Activated CD8-positive, alpha-beta memory T cell treated with anti-CD3 and anti-CD28 coated beads, Interleukin-2, amount 10 ng/mL, durations not matched to agents 7 days and 5 days (primary cell): ENCODE results near the gene TP53I13. TPM values are rescaled to one million over a fixed set of nuclear protein-coding genes. Genes with fewer than 3 reads are reported as not detected.

Experiments used
- ATAC-seq: fragments of 150-1000 bp; cut with Tn5 transposase; one replicate; pipeline ENCODE4 v1.10.0; 2021; ENCODE audit warnings: moderate library complexity
- CTCF ChIA-PET: fragments of 350-600 bp; sonication (Branson Sonifier 250); formaldehyde crosslinking; loops from one replicate; lab custom pipeline; 2021; ENCODE audit warnings: antibody characterized with exemption; lab: Charles Lee
- DNase-seq: peaks from one replicate; pipeline ENCODE4 v3.0.0-alpha.2; 2020
- H3K27ac Mint-ChIP-seq: one replicate; pipeline ENCODE4 v1.8.0; 2021; ENCODE audit warnings: mild to moderate bottlenecking, mixed read lengths
- H3K27me3 Mint-ChIP-seq: one replicate; pipeline ENCODE4 v1.8.0; 2021; ENCODE audit warnings: mixed read lengths
- H3K36me3 Mint-ChIP-seq: one replicate; pipeline ENCODE4 v1.8.0; 2021; ENCODE audit warnings: mild to moderate bottlenecking, mixed read lengths
- H3K4me1 Mint-ChIP-seq: one replicate; pipeline ENCODE4 v1.8.0; 2021; ENCODE audit warnings: mixed read lengths
- H3K4me3 Mint-ChIP-seq: one replicate; pipeline ENCODE4 v1.8.0; 2021; ENCODE audit warnings: mild to moderate bottlenecking, moderate library complexity, mixed read lengths
- H3K9me3 Mint-ChIP-seq: one replicate; pipeline ENCODE4 v1.8.0; 2022; ENCODE audit warnings: low read depth, mixed read lengths
- total RNA-seq, 2 experiments: library from RNA; stranded (reverse); gene quantifications; one replicate each; pipeline ENCODE4 v1.2.3, GENCODE V29; 2021

Gene TP53I13
- total RNA-seq, 2 experiments from 2014 or later: 97.0 to 131 TPM

DNA sequence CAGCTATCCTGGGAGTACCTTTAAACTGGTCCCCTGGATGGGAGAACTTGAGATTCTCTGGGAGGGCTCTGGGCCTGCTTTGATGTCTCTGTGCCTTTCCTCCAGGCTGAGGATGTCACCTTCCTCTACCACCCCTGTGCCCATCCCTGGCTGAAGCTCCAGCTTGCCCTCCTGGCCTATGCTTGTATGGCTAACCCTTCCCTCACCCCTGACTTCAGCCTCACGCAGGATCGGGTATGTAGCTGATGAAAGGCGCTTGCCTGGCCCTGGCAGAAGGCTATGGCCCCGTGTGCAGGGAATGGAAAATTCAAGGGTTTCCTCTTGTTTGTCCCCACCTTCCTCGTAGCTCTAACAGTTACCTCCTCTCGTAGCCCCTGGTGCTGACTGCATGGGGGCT lies 3.0 kb downstream of the TP53I13 start:
- peaks cover 10% of the 10 kb centered on the region for H3K4me1 Mint-ChIP-seq
- H3K27me3 Mint-ChIP-seq: no peaks in the 10 kb centered on the region
- CTCF ChIA-PET: interaction anchor here (0.6 to 24.4 kb wide), 5 partner anchors 10 to 201 kb away, joined by 4 to 458 read pairs (median 13); partner anchors contain the start of genes ANKRD13B and CORO6
- no peak for ATAC-seq
- no peaks in the 10 kb centered on the region for H3K9me3 Mint-ChIP-seq
- no peak overlapping the region for H3K27ac Mint-ChIP-seq
- H3K4me3 Mint-ChIP-seq: no peak overlapping the region
- H3K36me3 Mint-ChIP-seq: peaks cover 10% of the 10 kb centered on the region
- DNase-seq: no peak

DNA sequence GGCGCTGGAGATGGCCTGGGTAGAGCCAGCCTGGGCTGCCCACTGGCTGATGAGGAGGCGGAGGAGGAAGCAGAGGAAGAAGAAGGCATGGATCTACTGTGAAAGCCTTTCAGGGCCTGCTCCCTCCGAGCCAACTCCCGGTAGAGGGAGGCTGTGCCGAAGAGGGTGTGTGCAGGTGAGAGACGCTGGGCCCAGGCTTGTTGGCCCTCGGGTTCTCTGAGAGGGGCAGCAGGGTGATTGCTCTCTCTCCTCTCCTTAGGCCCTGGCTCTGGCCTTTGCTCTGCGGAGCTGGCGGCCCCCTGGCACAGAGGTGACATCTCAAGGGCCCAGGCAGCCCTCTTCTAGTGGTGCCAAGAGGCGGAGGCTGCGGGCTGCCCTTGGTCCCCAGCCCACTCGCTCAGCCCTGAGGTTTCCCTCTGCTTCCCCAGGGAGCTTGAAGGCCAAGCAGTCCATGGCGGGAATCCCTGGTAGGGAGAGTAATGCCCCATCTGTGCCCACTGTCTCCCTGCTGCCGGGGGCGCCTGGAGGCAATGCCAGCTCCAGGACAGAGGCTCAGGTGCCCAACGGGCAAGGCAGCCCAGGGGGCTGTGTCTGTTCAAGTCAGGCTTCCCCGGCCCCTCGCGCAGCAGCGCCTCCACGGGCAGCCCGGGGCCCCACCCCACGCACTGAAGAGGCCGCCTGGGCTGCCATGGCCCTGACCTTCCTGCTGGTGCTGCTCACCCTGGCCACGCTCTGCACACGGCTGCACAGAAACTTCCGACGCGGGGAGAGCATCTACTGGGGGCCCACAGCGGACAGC lies 3.6 kb downstream of the TP53I13 start:
- H3K27ac Mint-ChIP-seq: no peak overlapping the region
- ATAC-seq: no peak
- peaks cover 10% of the 10 kb centered on the region for H3K4me1 Mint-ChIP-seq
- peaks cover 10% of the 10 kb centered on the region for H3K36me3 Mint-ChIP-seq
- CTCF ChIA-PET: interaction anchor here (0.6 to 24.4 kb wide), 9 partner anchors 10 to 202 kb away, joined by 3 to 458 read pairs (median 11); partner anchors contain the start of genes ANKRD13B and CORO6
- DNase-seq: no peak
- no peaks in the 10 kb centered on the region for H3K27me3 Mint-ChIP-seq
- H3K9me3 Mint-ChIP-seq: no peaks in the 10 kb centered on the region
- H3K4me3 Mint-ChIP-seq: no peak overlapping the region

DNA sequence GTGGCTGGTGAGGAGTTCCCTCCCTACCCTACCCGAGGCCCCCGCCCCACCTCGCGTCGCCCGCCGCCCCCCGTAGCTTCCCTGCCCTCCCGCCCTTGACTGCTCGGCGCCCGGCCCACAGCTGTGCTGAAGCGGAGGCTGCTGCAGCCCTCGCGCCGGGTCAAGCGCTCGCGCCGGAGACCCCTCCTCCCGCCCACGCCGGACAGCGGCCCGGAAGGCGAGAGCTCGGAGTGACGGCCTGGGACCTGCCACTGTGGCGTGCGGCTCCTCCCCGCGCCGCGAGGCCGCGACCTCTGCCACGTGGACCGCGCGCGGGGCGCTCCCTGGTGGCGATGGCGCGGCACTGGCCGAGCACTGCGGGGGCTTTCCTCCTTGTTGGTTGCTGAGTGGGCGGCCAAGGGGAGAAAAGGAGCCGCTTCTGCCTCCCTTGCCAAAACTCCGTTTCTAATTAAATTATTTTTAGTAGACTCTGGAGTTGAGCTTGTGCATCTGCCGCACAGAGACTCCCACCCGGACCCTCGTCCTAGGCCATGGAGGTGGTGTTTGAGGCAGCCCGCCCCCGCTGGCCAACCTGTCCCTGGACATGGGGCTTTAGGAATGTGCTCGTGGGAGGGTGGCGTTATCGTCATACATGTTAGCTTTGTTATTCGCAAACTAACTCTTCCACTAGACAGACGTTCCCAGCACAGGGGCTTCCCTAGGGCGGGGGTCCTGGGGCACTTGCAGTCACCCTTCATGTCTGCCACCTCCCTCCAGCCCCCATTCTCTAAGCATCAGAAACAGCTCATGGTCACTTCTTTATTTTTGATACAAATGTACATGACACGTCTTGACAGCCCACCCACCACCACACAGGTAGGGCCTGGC lies 4.4 kb downstream of the TP53I13 start:
- DNase-seq (peak; percentile 73), ATAC-seq (peak; percentile 43)
- CTCF ChIA-PET: interaction anchor here (0.9 to 24.4 kb wide), 9 partner anchors 9 to 433 kb away, joined by 3 to 458 read pairs (median 4); partner anchors contain the start of gene CORO6
- no peaks in the 10 kb centered on the region for H3K27me3 Mint-ChIP-seq
- H3K4me3 Mint-ChIP-seq: no peak overlapping the region
- no peaks in the 10 kb centered on the region for H3K9me3 Mint-ChIP-seq
- H3K4me1 Mint-ChIP-seq: peaks cover 10% of the 10 kb centered on the region
- H3K27ac Mint-ChIP-seq: no peak overlapping the region
- peaks cover 12% of the 10 kb centered on the region for H3K36me3 Mint-ChIP-seq

DNA sequence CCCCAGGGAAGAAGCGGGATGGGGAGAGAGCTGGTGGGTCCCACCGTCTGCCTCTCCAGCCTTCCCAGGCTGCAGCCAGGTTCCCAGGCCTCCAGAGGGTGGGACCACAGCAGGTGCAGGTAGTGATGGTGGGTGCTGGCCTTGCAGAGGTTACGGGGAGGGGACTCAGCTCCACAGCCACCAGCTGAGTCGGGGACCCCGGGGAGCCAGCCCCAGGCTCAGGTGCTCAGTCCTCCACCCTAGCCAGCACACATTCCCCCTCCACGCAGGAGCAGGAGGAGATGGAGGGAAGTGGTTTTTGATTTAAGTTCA lies 5.0 kb downstream of the TP53I13 start:
- H3K4me1 Mint-ChIP-seq: peaks cover 10% of the 10 kb centered on the region
- CTCF ChIA-PET: interaction anchor here (0.9 to 24.4 kb wide), 8 partner anchors 8 to 433 kb away, joined by 3 to 458 read pairs (median 8); partner anchors contain the start of gene CORO6
- DNase-seq (no peak), ATAC-seq (no peak)
- H3K4me3 Mint-ChIP-seq: no peak overlapping the region
- H3K36me3 Mint-ChIP-seq: peaks cover 12% of the 10 kb centered on the region
- H3K9me3 Mint-ChIP-seq: no peaks in the 10 kb centered on the region
- no peak overlapping the region for H3K27ac Mint-ChIP-seq
- no peaks in the 10 kb centered on the region for H3K27me3 Mint-ChIP-seq

DNA sequence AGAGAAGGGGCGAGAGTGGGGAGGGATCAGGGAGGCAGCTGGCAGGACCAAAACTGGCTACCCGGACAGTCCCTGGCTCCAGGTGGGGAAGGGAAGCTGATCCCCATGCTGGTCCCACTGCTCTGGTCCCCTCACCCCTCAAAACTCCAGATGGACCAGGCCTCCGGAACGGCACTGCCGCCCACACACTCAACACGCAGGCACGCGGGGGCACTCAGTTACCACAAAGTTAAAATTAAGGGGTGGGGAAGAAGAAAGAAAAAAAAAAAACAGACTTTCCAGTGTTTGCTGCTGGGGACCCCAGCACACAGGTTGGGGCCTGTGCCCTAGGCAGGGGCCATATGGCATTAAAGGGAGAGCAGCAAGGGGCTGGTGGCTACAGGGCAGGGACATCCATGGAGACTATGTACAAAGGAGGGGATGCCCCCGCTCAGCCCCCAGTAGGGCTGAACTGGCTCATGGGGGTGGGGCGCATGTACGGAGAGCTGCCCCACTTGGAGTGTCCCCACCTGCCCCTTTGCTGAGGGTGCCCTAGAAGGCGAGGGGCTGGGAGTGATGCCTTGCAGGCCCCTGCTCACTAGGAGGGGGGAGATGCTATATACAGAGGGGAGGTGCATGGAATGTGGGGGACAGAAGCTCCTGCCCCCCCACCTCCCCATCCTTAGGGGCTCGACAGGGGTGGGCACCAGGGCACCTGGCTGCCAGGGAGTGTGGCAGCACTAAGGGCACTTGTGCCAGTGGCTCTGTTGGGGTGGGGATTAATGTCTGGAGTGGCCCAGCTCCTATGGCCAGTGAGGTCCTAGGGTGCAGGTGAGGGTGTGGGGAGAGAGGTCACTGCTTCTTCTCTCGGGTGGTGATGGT lies 5.6 kb downstream of the TP53I13 start:
- CTCF ChIA-PET: interaction anchor here (1.1 to 24.4 kb wide), 9 partner anchors 8 to 434 kb away, joined by 3 to 458 read pairs (median 11); partner anchors contain the start of gene CORO6
- peaks cover 9% of the 10 kb centered on the region for H3K4me1 Mint-ChIP-seq
- H3K27me3 Mint-ChIP-seq: no peaks in the 10 kb centered on the region
- H3K36me3 Mint-ChIP-seq: peaks cover 13% of the 10 kb centered on the region
- DNase-seq (no peak), ATAC-seq (no peak)
- H3K4me3 Mint-ChIP-seq: no peak overlapping the region
- H3K27ac Mint-ChIP-seq: no peak overlapping the region
- no peaks in the 10 kb centered on the region for H3K9me3 Mint-ChIP-seq

DNA sequence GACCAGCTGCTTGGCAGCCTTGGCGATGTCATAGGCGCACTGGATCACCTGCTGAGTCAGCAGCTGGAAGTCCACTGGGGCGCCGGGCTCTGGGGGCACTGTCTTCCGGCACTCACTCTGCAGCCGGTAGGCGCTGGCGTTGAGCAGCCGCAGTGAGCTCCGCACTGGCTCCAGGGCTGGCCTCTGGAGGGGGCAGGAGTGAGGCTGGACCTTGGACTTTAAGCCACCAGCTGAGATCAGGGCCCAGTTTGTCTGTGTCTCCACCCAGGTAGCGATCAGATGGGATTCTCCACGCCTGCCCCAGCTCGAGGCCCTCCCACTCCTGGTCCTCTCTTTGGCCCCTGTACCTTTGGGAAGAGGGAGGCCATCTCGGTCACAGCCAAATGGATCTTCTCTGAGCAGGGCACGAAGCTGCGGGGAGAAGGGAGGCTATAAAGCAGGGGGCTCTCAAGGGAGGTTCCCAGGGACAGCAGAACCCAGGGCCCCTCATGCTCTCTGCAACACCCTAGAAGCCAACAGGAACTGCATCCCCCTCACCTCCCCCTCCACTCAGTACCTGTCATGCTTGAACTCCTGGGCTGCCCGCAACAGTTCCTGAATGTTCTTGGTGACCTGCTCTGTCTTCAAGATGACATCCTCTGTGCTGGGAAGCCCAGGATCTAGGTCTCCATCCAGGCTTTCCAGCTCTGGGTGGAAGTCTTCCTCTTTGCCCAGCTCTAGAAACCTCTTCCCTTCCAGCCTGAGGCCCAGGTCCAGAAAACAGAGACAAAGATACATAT lies 6.4 kb downstream of the TP53I13 start:
- DNase-seq: no peak
- Mint-ChIP-seq H3K9me3 (no peaks in the 10 kb centered on the region), H3K4me1 (peaks cover 5% of the 10 kb centered on the region), H3K27ac (peak overlapping the region; percentile 25), H3K4me3 (no peak overlapping the region), H3K27me3 (no peaks in the 10 kb centered on the region), H3K36me3 (peaks cover 17% of the 10 kb centered on the region)
- CTCF ChIA-PET: interaction anchor here (1.1 to 24.4 kb wide), 5 partner anchors 10 to 356 kb away, joined by 3 to 458 read pairs (median 11); partner anchors contain the start of gene CORO6
- ATAC-seq: no peak

DNA sequence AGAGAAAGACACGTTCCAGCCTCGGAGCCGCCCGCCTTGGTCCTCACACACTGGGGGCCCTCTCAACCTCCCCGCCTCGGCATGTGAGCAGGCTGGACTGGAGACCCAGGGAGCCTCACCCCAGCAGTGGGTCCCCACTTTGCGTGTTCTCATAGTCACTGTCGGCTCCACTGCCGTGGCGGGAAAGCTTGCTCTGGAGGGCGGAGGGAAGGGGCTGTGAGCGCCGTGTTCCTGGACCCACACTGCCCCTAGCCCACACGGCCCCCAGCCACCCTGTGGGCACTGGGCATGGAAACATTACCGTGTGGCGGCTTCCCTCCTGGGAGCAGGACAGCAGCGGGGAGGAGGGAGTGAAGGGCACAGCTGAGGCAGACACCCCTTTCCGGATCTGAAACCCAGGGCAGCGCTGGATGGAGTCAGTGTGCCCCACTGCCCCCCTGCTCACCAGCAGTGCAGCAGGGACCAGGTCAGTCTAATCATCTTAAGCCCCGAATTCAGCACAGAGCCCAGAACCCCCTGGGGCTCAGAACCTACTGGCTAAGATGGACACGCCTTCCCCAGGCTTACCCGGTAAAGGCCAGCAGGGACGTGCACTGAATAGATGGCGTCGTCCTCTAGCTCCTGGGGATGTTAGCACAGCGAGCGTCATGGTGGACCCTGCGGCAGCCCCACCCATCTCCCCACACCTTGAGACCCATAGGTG lies 7.2 kb downstream of the TP53I13 start:
- H3K36me3 Mint-ChIP-seq: peaks cover 19% of the 10 kb centered on the region

DNA sequence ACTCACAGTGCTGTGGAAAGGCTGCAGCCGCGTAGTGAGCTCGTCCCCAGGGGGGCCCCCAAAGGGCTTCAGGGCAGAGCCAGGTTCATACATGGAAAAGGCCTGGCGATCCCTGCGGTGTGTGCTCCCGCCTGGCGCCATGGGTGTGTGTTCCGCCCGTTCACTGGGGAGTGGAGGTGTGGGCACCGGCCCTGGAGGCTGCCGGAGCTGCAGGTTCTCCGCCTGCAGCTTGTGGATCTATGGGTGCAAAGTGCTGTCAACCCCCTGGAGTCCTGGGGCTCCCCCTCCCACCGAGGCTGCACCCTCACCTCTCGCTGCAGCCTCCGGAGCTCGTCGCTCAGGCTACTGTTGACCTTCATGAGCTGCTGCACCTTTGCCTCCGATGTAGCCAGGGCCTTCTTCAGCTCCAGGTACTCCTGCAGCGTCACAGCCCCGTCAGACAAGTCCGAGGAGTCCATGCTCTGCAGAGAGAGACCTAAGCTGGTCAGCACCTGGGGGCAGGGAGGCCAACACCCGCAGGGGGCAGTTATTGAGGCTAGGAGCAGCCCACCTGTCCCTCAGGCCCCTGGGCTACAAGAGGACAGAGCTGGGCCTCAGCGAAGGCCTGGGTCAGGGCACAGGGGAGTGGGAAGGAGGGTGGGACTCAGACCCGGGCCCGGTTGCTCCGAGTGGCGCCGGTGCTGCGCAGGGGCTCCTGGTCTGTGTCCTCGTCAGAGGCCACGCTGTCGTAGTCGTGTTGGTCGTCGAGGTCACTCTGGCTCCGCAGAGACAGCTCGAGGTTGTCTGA lies 7.9 kb downstream of the TP53I13 start:
- no peak overlapping the region for H3K4me3 Mint-ChIP-seq
- no peak overlapping the region for H3K27ac Mint-ChIP-seq
- no peak for ATAC-seq
- H3K27me3 Mint-ChIP-seq: no peaks in the 10 kb centered on the region
- no peaks in the 10 kb centered on the region for H3K9me3 Mint-ChIP-seq
- peaks cover 19% of the 10 kb centered on the region for H3K36me3 Mint-ChIP-seq
- H3K4me1 Mint-ChIP-seq: peaks cover 13% of the 10 kb centered on the region
- CTCF ChIA-PET: interaction anchor here (0.6 to 24.4 kb wide), 4 partner anchors 7 to 39 kb away, joined by 3 to 458 read pairs (median 87); partner anchors contain the start of genes ABHD15, ANKRD13B, CORO6 and TP53I13
- no peak for DNase-seq

More for the DNA sequence above, 7.2 kb downstream of the TP53I13 start:
- DNase-seq (no peak), ATAC-seq (no peak)
- no peaks in the 10 kb centered on the region for H3K27me3 Mint-ChIP-seq
- H3K9me3 Mint-ChIP-seq: no peaks in the 10 kb centered on the region
- H3K27ac Mint-ChIP-seq: peak overlapping the region; percentile 25
- peaks cover 9% of the 10 kb centered on the region for H3K4me1 Mint-ChIP-seq
- CTCF ChIA-PET: interaction anchor here (0.6 to 24.4 kb wide), 4 partner anchors 9 to 40 kb away, joined by 3 to 458 read pairs (median 8); partner anchors contain the start of genes ABHD15 and CORO6
- H3K4me3 Mint-ChIP-seq: no peak overlapping the region

DNA sequence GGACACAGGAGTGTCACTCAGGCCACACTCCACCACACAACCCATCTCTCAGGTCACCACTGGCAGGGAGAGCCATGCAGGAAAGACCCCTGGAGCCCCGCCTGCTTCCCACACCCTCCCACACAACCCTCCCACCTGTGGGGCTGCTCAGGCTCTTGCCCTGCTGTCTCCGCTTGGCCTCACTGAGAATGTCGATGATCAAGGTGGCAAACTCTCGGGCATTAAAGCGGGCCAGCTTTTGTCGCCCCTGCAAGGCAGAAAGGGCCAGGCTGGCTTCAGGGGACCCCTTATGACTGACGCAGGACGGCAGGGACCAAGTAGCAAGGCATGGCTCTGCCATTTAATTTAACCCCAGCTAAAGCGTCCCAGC lies 8.5 kb downstream of the TP53I13 start:
- Mint-ChIP-seq H3K36me3 (peaks cover 19% of the 10 kb centered on the region), H3K27ac (no peak overlapping the region), H3K4me3 (no peak overlapping the region), H3K27me3 (no peaks in the 10 kb centered on the region), H3K9me3 (no peaks in the 10 kb centered on the region), H3K4me1 (peaks cover 11% of the 10 kb centered on the region)
- DNase-seq (no peak), ATAC-seq (no peak)
- CTCF ChIA-PET: interaction anchor here (8.3 to 24.4 kb wide), 3 partner anchors 7 to 39 kb away, joined by 80 to 458 read pairs (median 94); partner anchors contain the start of genes ABHD15, ANKRD13B, CORO6 and TP53I13

DNA sequence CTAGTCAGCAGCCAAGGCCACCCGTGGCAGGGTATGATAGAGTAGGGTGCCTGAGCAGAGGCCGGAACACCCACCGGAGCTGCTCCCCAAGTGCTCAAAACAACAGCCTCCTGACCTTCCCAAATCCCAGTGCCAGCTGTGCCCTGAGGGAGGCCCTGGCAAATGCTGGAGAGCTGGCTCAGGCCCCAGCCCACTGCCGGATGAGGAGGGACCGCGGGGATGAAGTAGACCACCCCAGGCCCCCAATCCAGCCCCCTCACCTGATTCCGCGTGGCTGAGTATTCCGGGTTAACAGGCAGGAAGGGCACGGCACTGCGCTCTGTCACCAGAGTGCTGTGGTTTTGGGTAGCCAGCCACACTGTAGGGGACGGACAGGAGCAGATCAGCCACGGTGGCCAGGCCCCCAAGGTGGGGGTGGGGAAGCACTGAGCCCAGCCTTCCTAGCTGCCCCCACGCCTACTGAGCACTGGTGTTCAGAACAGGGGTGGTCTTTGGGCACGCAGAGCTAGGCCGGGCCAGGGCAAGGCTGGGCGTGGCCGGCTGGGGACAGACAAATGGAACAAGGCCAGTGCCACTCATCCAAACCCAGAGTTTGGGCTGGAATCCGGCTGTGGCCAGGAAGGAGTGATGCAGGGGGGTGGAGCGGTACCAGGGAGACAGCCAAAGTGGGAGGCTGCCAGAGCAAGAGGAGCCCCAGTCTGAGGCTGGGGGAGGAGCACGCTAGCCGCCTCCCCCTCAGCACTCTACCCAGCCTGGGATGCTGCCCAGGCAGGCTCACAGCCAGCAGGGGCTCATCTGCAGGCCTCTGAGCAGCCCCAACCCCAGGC lies 9.1 kb downstream of the TP53I13 start:
- no peak overlapping the region for H3K4me3 Mint-ChIP-seq
- no peaks in the 10 kb centered on the region for H3K9me3 Mint-ChIP-seq
- peaks cover 19% of the 10 kb centered on the region for H3K36me3 Mint-ChIP-seq
- H3K27ac Mint-ChIP-seq: no peak overlapping the region
- ATAC-seq: no peak
- H3K4me1 Mint-ChIP-seq: peaks cover 11% of the 10 kb centered on the region
- CTCF ChIA-PET: interaction anchor here (1.2 to 24.4 kb wide), 4 partner anchors 8 to 38 kb away, joined by 3 to 458 read pairs (median 87); partner anchors contain the start of genes ABHD15, ANKRD13B, CORO6 and TP53I13
- no peaks in the 10 kb centered on the region for H3K27me3 Mint-ChIP-seq
- no peak for DNase-seq
